A549 (cell line): ENCODE results near the gene CITED2. TPM values are rescaled to one million over a fixed set of nuclear protein-coding genes. Genes with fewer than 3 reads are reported as not detected.

Source experiments
- ATAC-seq, 2 experiments: fragments of 200-7000 bp in 1 of 2; fragments of >200 bp in 1 of 2; cut with Nextera tagmentation in 1 of 2; cut with Tn5 transposase in 1 of 2; 3 replicates each; pipeline versions ENCODE4 v1.8.0 to v1.9.1; 2018 to 2020; ENCODE audit warnings: mild to moderate bottlenecking in 1 of 2, moderate library complexity in 1 of 2
- CTCF ChIA-PET: fragments of 300-600 bp; sonication (Branson Sonifier 250); formaldehyde crosslinking; extraction: SDS; loops from one replicate; lab custom pipeline; 2021; ENCODE audit warnings: antibody characterized with exemption, inconsistent platforms; lab: Yijun Ruan, JAX
- POLR2A ChIA-PET: fragments of 350-600 bp; formaldehyde crosslinking; extraction: SDS; loops from one replicate; lab custom pipeline; 2021; ENCODE audit warnings: antibody characterized with exemption, inconsistent platforms; lab: Yijun Ruan, JAX
- DNase-seq, 2 experiments: peaks; one replicate each; pipeline versions ENCODE4 v3.0.0 to v3.0.0-alpha.2; 2011 to 2016; ENCODE audit warnings: low read depth in 1 of 2, low spot score in 1 of 2
- FAIRE-seq: peaks from 2 replicates; lab custom pipeline; 2011; peaks lifted over from hg19 to GRCh38; lab: Jason Lieb, UNC
- H3K27ac ChIP-seq, 2 experiments: fragments of >200 bp; sonication (Bioruptor Twin); formaldehyde crosslinking; 3 replicates each; pipeline ENCODE4 v1.5.1; 2016 to 2017
- H3K4me1 ChIP-seq: fragments of >200 bp; sonication (Bioruptor Twin); formaldehyde crosslinking; 3 replicates; pipeline ENCODE4 v1.6.1; 2016
- H3K4me2 ChIP-seq: fragments of >200 bp; sonication (Bioruptor Twin); formaldehyde crosslinking; 3 replicates; pipeline ENCODE4 v1.6.1; 2016
- H3K4me3 ChIP-seq: fragments of >200 bp; sonication (Bioruptor Twin); formaldehyde crosslinking; 3 replicates; pipeline ENCODE4 v1.5.1; 2016
- H3K9me3 ChIP-seq: fragments of >200 bp; sonication (Bioruptor Twin); formaldehyde crosslinking; 3 replicates; pipeline ENCODE4 v1.6.1; 2016
- BHLHE40 ChIP-seq: IDR thresholded peaks from 2 replicates; pipeline ENCODE4 v1.6.1; 2012; ENCODE audit warnings: low read depth, low read length, inconsistent platforms
- CBX8 ChIP-seq: fragments of 200-600 bp; sonication (generic); IDR thresholded peaks from 2 replicates; pipeline ENCODE4 v1.6.1; 2016
- CEBPB ChIP-seq, 2 experiments: fragments of >200 bp in 1 of 2; sonication (Bioruptor Twin) in 1 of 2; formaldehyde crosslinking in 1 of 2; IDR thresholded peaks; 2 replicates each; pipeline ENCODE4 v1.6.1; 2012 to 2016
- FOSB ChIP-seq: fragments of 250-450 bp; sonication (Bioruptor Pico); IDR thresholded peaks from 2 replicates; pipeline ENCODE4 v1.5.0; 2020; ENCODE audit warnings: mild to moderate bottlenecking, moderate library complexity
- FOSL2 ChIP-seq, 2 experiments: fragments of 450-650 bp in 1 of 2; fragments of >200 bp in 1 of 2; sonication (Bioruptor Twin) in 1 of 2; formaldehyde crosslinking; IDR thresholded peaks; 2 replicates each; pipeline versions ENCODE4 v1.5.0 to v1.6.1; 2016 to 2020; ENCODE audit warnings: mild to moderate bottlenecking in 1 of 2, moderate library complexity in 1 of 2
- HEYL ChIP-seq: fragments of 250-450 bp; sonication (Bioruptor Pico); IDR thresholded peaks from 2 replicates; pipeline ENCODE4 v1.8.0; 2021; ENCODE audit warnings: mild to moderate bottlenecking, moderate library complexity
- HOXA7 ChIP-seq: fragments of 250-450 bp; sonication (Bioruptor Pico); IDR thresholded peaks from 2 replicates; pipeline ENCODE4 v1.5.0; 2020; ENCODE audit warnings: mild to moderate bottlenecking, moderate library complexity
- HOXB5 ChIP-seq: fragments of 250-450 bp; sonication (Bioruptor Pico); IDR thresholded peaks from 2 replicates; pipeline ENCODE4 v1.5.0; 2020; ENCODE audit warnings: mild to moderate bottlenecking, moderate library complexity
- JUNB ChIP-seq: fragments of >200 bp; sonication (Bioruptor Twin); formaldehyde crosslinking; IDR thresholded peaks from 2 replicates; pipeline ENCODE4 v1.6.1; 2016
- MAFK ChIP-seq: fragments of 450-650 bp; IDR thresholded peaks from 2 replicates; pipeline ENCODE4 v1.6.1; 2014; ENCODE audit not compliant: partially characterized antibody
- MYC ChIP-seq: IDR thresholded peaks from 2 replicates; pipeline ENCODE4 v1.6.1; 2012; ENCODE audit warnings: mild to moderate bottlenecking, inconsistent platforms, low read length, improper control_type of control experiment, borderline replicate concordance
- NFE2L2 ChIP-seq: fragments of 150-350 bp; conservative IDR thresholded peaks from 2 replicates; pipeline ENCODE4 v1.6.1; 2014; ENCODE audit warnings: low read length
- NR3C1 ChIP-seq: fragments of >200 bp; sonication (Bioruptor Twin); formaldehyde crosslinking; IDR thresholded peaks from 3 replicates; pipeline ENCODE4 v1.6.1; 2017
- RAD21 ChIP-seq, 2 experiments: fragments of >200 bp in 1 of 2; sonication (Bioruptor Twin) in 1 of 2; formaldehyde crosslinking in 1 of 2; IDR thresholded peaks in 1 of 2; conservative IDR thresholded peaks in 1 of 2; 2 replicates in 1 of 2; 3 replicates in 1 of 2; pipeline ENCODE4 v1.6.1; 2012 to 2018; ENCODE audit warnings: inconsistent platforms in 1 of 2
- RARB ChIP-seq: fragments of 250-450 bp; sonication (Bioruptor Pico); IDR thresholded peaks from 2 replicates; pipeline ENCODE4 v1.8.0; 2021; ENCODE audit warnings: mild to moderate bottlenecking, moderate library complexity
- SMC3 ChIP-seq: fragments of >200 bp; sonication (Bioruptor Twin); formaldehyde crosslinking; IDR thresholded peaks from 3 replicates; pipeline ENCODE4 v1.6.1; 2018; ENCODE audit warnings: inconsistent platforms
- TP53 ChIP-seq: fragments of 250-450 bp; sonication (Bioruptor Pico); IDR thresholded peaks from 2 replicates; pipeline ENCODE4 v1.5.0; 2021; ENCODE audit warnings: mild to moderate bottlenecking, moderate library complexity
- ZNF302 ChIP-seq: fragments of 250-450 bp; sonication (Bioruptor Pico); IDR thresholded peaks from 2 replicates; pipeline ENCODE4 v1.9.0; 2021; ENCODE audit warnings: inconsistent platforms, mild to moderate bottlenecking, moderate library complexity
- WGBS: methylation state at CpG from one replicate; pipeline ENCODE4 v1.1.6; 2017; ENCODE audit errors: missing lambda C conversion rate; 5-methylcytosine and 5-hydroxymethylcytosine counted together
- polyA plus RNA-seq, 4 experiments: library from polyadenylated mRNA; depleted of rRNA in 3 of 4; stranded (reverse); fragments of >200 nt; fragmentation: RNase III in 1 of 4; extraction: RNeasy Plus Mini Kit Qiagen cat#74134 plus additional on column Dnase treatment in 1 of 4; gene quantifications; 2 replicates in 3 of 4; 3 replicates in 1 of 4; pipeline ENCODE4 v1.2.3, GENCODE V29; 2011 to 2017
- TF ChIP-seq, protein P1 (sequence below): fragments of >200 bp; sonication (Bioruptor Twin); formaldehyde crosslinking; IDR thresholded peaks from 3 replicates; pipeline ENCODE4 v1.5.1; 2016
- TF ChIP-seq, protein P2 (sequence below): fragments of 250-450 bp; sonication (Bioruptor Pico); IDR thresholded peaks from 2 replicates; pipeline ENCODE4 v1.5.0; 2020; ENCODE audit warnings: low read depth, mild to moderate bottlenecking, moderate library complexity

The CITED2 gene
- polyA plus RNA-seq, 2 of the 4 experiments (the other 2 are of a cell fraction): 6.4 to 9.3 TPM

DNA sequence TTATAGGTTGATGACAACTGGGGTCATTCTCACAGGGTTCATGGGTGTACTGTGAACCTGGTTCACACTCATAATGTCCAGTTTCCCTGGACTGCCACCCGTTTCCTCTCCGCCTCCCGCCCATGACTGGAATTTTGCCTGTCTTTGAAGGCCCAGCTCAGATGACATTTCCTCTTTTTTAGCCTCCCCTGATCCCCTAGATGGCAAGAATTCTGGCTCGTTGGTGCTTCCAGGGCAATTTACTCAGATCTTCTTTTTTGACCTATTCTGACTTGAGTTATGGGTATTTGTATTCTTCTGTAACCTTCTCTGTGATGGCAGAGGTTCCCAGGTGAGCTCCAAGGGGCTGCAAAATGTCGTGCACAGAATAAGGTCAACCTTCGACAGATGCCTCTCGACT, 5.7 kb upstream of the CITED2 start (continued):
- TF ChIP-seq, protein P1, sequence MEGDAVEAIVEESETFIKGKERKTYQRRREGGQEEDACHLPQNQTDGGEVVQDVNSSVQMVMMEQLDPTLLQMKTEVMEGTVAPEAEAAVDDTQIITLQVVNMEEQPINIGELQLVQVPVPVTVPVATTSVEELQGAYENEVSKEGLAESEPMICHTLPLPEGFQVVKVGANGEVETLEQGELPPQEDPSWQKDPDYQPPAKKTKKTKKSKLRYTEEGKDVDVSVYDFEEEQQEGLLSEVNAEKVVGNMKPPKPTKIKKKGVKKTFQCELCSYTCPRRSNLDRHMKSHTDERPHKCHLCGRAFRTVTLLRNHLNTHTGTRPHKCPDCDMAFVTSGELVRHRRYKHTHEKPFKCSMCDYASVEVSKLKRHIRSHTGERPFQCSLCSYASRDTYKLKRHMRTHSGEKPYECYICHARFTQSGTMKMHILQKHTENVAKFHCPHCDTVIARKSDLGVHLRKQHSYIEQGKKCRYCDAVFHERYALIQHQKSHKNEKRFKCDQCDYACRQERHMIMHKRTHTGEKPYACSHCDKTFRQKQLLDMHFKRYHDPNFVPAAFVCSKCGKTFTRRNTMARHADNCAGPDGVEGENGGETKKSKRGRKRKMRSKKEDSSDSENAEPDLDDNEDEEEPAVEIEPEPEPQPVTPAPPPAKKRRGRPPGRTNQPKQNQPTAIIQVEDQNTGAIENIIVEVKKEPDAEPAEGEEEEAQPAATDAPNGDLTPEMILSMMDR: no peak
- TF ChIP-seq HOXB5: no peak
- no peak for TF ChIP-seq HOXA7
- no peak for TF ChIP-seq ZNF302 (CRISPR knock-in tag)

DNA sequence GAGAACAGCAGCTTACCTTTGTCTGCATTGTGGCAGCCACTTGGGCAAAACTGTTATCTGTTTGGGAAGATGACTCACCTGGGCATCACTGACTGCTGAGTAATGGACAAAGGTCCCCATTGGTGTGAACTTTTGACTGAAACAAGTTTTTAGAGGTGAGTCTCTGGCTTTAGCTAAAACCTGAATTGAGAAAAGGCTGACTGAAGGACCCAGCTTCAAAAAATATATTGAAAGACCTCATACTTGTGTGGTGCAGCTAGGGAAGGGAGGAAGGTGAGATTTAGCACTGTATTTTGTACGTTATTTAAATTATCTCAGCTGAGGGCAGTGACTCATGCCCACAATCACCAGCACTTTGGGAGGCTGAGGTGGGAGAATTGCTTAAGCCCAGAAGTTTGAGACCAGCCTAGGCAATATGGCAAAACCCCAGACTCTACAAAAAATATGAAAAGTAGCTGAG, 4.5 kb upstream of the CITED2 start:
- peak; percentile 23 to 26 for DNase-seq
- Histone ChIP-seq H3K27ac (peak overlapping the region in 1 of 2 experiments; percentile 68; a peak in 3 of 6 replicates), H3K4me2 (peak overlapping the region; percentile 46), H3K9me3 (no peaks in the 10 kb centered on the region), H3K4me1 (peaks cover 23% of the 10 kb centered on the region), H3K4me3 (no peak overlapping the region)
- WGBS: 25% methylated on average over 1 of the region's 1 CpG
- CTCF ChIA-PET: interaction anchor here (2.1 kb wide), 1 partner anchor 9 kb away, joined by 7 read pairs; no protein-coding TSS in a partner anchor
- ATAC-seq: no peak
- no peak for FAIRE-seq
- POLR2A ChIA-PET: interaction anchor here (0.7 kb wide), 1 partner anchor 9 kb away, joined by 4 read pairs; no protein-coding TSS in a partner anchor
- TF ChIP-seq TP53 (CRISPR knock-in tag): no peak
- TF ChIP-seq CEBPB (IDR thresholded peaks at IDR 0.05): no peak
- TF ChIP-seq JUNB: peak; percentile 52
- TF ChIP-seq NFE2L2: no peak
- TF ChIP-seq BHLHE40: no peak
- TF ChIP-seq CBX8: no peak
- no peak for TF ChIP-seq HEYL
- peak; percentile 35; the same call in 1 of the 2 replicates for TF ChIP-seq FOSL2 (IDR thresholded peaks at IDR 0.05)
- TF ChIP-seq FOSL2 (CRISPR knock-in tag; IDR thresholded peaks at IDR 0.05): peak; percentile 66

DNA sequence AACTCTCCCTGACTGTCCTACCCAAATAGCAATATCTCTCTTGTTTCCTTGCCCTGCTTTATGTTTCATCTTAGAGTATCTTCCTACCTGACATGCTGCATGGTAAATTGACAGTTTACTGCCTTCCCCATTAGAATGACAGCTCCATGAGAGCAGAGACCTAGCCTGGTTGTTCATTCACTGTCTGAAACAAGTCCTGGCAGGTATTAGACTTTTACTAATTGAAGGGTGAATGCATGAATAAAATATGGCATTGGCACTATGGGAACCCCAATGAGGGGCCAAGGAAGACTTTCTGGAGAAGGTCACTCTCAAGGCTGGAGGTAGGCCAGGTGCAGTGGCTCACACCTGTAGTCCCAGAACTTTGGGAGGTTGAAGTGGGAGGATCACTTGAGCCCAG, 3.8 kb upstream of the CITED2 start:
- no peaks in the 10 kb centered on the region for H3K9me3 ChIP-seq
- POLR2A ChIA-PET: interaction anchor here (0.7 kb wide), 2 partner anchors 9 to 592 kb away, joined by 4 read pairs; no protein-coding TSS in a partner anchor
- no peak overlapping the region for H3K4me3 ChIP-seq
- CTCF ChIA-PET: interaction anchor here (2.1 kb wide), 1 partner anchor 8 kb away, joined by 7 read pairs; no protein-coding TSS in a partner anchor
- DNase-seq (no peak), FAIRE-seq (no peak), ATAC-seq (no peak)
- H3K4me2 ChIP-seq: peak overlapping the region; percentile 46; the same call in 2 of the 3 replicates
- no peak for TF ChIP-seq RARB (CRISPR knock-in tag)
- no peak for TF ChIP-seq MAFK
- no peak for TF ChIP-seq RAD21 (conservative IDR thresholded peaks at IDR 0.05 in 1 of 2, IDR thresholded peaks at IDR 0.05 in 1 of 2)
- no peak for TF ChIP-seq MYC
- TF ChIP-seq SMC3: no peak
- TF ChIP-seq JUNB: no peak
- TF ChIP-seq, protein P2, sequence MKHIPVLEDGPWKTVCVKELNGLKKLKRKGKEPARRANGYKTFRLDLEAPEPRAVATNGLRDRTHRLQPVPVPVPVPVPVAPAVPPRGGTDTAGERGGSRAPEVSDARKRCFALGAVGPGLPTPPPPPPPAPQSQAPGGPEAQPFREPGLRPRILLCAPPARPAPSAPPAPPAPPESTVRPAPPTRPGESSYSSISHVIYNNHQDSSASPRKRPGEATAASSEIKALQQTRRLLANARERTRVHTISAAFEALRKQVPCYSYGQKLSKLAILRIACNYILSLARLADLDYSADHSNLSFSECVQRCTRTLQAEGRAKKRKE: no peak
- TF ChIP-seq FOSB (CRISPR knock-in tag): no peak
- no peak for TF ChIP-seq NR3C1
- peak overlapping the region in 1 of 2 experiments; percentile 68; a peak in 3 of 6 replicates for H3K27ac ChIP-seq
- peaks cover 23% of the 10 kb centered on the region for H3K4me1 ChIP-seq
